Measurements from ENCODE around the gene MAN1C1.

The MAN1C1 gene

DNA sequence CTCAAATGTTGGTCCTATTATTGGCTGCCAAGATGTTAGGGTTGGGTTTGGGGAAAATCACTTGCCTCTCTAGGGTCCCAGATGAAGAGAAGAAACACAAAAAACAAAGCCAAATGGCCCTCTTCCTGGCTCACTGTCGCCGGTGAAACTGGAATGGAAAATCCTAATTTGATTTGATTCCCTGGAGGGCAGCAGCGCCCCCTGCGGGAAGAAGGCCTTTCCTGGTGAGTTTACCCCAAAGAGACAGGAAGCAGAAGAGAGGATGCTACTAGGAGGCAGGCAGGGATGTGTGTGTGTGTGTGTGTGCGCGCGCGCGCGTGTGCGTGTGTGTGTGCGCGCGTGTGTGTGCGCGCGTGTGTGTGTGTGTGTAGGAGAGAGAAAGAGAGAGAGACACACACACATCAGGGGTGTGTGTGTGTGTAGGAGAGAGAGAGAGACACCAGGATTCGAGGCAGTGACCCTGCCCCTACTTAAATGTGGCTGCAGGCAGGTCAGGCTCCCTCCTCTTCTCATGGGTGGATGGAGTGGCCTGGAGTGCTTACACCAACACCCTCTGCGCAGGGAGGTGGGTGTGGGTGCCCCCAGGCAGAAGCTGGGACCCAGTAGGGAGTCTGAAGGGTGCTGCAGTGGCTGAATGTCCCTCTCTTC, 180.3 kb downstream of the MAN1C1 start:
- H3K4me3 ChIP-seq (ENCODE audit: low read depth, low read length): no peak overlapping the region
- DNase-seq (ENCODE audit: low read depth): peak; percentile 81
- TF ChIP-seq POLR2A (IDR thresholded peaks at IDR 0.05; ENCODE audit: extremely low read depth, insufficient read length): no peak
- TF ChIP-seq, protein P1, sequence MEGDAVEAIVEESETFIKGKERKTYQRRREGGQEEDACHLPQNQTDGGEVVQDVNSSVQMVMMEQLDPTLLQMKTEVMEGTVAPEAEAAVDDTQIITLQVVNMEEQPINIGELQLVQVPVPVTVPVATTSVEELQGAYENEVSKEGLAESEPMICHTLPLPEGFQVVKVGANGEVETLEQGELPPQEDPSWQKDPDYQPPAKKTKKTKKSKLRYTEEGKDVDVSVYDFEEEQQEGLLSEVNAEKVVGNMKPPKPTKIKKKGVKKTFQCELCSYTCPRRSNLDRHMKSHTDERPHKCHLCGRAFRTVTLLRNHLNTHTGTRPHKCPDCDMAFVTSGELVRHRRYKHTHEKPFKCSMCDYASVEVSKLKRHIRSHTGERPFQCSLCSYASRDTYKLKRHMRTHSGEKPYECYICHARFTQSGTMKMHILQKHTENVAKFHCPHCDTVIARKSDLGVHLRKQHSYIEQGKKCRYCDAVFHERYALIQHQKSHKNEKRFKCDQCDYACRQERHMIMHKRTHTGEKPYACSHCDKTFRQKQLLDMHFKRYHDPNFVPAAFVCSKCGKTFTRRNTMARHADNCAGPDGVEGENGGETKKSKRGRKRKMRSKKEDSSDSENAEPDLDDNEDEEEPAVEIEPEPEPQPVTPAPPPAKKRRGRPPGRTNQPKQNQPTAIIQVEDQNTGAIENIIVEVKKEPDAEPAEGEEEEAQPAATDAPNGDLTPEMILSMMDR (IDR thresholded peaks at IDR 0.05; ENCODE audit: low read depth, low read length): peak; percentile 72

DNA sequence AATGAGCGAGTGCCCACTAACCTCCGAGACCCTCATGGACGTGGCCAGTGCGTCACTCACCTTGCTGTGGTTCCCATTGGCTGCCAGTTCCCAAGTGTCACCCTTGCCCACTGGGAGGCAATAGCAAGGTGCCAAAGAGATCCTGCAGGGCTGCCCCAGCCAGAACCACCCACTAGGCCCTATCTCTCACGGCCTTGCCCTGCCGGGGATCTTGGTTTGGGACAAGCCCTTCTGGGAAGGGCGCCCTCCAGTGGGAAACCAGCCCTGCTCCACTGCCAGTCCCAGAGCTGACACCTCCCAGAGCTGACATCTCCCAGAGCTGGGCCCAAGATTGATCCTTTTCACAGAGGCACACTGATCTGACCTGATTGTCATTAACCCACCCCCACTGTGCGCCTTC, 181.3 kb downstream of the MAN1C1 start:
- TF ChIP-seq MYC (IDR thresholded peaks at IDR 0.05; ENCODE audit: low read depth, low read length): no peak
- TF ChIP-seq, protein P1 (IDR thresholded peaks at IDR 0.05; ENCODE audit: low read depth, low read length): peak; percentile 62
- H3K4me3 ChIP-seq (ENCODE audit: low read depth, low read length): no peak overlapping the region
- peak; percentile 65 for DNase-seq (ENCODE audit: low read depth)

DNA sequence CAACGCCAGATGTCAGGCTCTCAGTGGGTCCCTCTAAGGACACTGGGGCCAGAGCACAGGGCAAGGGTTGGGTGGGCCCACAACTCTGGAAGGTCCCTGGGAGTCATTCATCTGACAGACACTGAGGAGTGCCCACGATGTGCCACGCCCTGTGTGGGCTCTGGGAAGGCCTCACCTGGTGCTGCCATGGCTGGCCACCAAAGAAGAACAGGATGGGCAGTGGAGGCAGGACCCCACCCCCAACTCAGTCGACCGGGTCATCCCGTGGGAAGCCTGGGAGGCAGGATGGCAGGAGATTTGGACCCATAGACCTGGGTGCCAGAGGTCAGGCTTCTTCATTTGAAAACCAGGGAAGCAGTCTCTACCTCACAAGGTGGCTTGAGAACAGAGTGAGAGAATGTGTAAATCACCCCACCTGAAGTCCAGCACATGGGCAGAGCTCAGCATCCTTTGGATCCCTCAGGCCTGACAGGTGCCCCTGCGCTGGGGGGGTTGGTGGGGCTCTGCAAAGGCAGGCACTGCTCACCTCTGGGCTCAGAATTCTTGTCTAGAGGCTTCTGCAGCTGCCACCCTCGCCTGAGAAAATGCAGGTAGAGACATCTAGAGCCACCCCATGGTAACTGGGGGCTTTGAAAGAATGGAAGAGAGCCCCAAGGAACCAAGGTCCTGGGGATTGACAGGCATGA, 182.2 kb downstream of the MAN1C1 start:
- TF ChIP-seq, protein P2, sequence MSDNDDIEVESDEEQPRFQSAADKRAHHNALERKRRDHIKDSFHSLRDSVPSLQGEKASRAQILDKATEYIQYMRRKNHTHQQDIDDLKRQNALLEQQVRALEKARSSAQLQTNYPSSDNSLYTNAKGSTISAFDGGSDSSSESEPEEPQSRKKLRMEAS (IDR thresholded peaks at IDR 0.05; ENCODE audit: low read depth, low read length): no peak
- TF ChIP-seq, protein P1 (IDR thresholded peaks at IDR 0.05; ENCODE audit: low read depth, low read length): no peak
- TF ChIP-seq POLR2A (IDR thresholded peaks at IDR 0.05; ENCODE audit: extremely low read depth, insufficient read length) (no peak), MYC (IDR thresholded peaks at IDR 0.05; ENCODE audit: low read depth, low read length) (no peak)
- no peak for DNase-seq (ENCODE audit: low read depth)
- H3K4me3 ChIP-seq (ENCODE audit: low read depth, low read length): no peak overlapping the region

DNA sequence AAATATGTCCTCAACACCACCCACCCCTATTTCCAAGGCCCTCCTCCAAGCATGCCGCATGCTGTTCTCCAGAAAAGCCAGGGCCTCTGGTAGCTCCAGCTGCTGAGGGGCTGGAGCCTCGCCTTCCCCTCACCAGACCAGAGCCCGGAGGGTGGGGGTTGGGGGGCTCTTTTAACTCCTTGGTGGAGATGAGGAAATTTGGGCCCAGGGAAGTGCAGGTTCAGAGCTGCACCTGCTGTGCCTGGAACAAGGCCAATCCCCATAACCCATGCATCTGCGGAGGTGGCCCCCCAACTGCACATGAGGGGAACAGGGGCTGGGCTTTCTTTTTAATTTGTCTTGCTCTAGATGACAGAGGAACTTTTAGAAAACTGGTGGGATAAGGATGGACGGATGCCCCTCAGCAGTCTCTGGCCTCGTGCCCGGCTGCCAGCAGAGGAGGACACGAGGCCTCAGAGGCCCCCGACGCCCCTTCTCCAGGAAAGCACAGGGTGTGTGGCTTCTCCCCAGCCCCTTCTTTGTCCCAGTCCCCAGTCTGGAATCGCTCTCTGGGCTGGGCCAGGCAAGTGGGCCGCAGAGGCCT, 182.9 kb downstream of the MAN1C1 start:
- TF ChIP-seq POLR2A (IDR thresholded peaks at IDR 0.05; ENCODE audit: extremely low read depth, insufficient read length) (no peak), MYC (IDR thresholded peaks at IDR 0.05; ENCODE audit: low read depth, low read length) (no peak)
- TF ChIP-seq, protein P2 (IDR thresholded peaks at IDR 0.05; ENCODE audit: low read depth, low read length): no peak
- TF ChIP-seq, protein P1 (IDR thresholded peaks at IDR 0.05; ENCODE audit: low read depth, low read length): no peak
- H3K4me3 ChIP-seq (ENCODE audit: low read depth, low read length): peak overlapping the region; percentile 32
- DNase-seq (ENCODE audit: low read depth): no peak

DNA sequence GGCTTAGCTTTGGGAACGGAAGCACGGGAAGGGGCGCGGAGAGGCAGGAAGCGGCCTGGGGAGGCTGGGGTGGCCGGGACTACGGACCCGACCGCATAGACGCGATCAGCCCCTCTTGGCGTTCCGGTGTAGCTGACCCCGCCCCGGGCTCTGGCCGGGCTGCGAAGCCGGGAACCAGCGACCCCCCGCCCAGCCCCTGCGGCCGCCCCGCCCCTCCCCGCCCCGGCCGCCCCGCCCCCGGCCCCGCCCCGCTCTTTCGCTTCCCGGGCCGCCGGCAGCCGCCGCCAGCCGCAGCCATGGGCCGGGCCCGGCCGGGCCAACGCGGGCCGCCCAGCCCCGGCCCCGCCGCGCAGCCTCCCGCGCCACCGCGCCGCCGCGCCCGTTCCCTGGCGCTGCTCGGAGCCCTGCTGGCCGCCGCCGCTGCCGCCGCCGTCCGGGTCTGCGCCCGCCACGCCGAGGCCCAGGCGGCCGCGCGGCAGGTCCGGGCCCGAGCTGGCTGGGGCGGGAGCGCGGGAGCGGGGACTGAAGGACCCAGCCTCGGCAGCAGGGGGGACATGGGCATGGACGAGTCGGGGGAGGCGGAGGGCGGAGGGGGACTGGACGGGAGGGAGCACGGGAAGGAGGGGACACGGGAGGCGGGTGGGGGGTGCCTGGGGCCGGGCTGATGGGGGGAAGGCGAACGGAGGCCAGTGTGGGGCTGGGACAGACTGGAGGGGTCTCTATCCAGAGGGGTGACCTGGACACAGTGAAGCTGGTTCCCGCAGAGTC, 183.5 kb downstream of the MAN1C1 start, which contains the start of gene SELENON:
TSS of gene SELENON (plus strand) at position 259 of the 768 bp plus-strand sequence. CDS start at position 297, 38 bp downstream.
- peak; percentile 73 for DNase-seq (ENCODE audit: low read depth)
- no peak for TF ChIP-seq POLR2A (IDR thresholded peaks at IDR 0.05; ENCODE audit: extremely low read depth, insufficient read length)
- TF ChIP-seq MYC (IDR thresholded peaks at IDR 0.05; ENCODE audit: low read depth, low read length): no peak
- TF ChIP-seq, protein P2 (IDR thresholded peaks at IDR 0.05; ENCODE audit: low read depth, low read length): no peak
- TF ChIP-seq, protein P1 (IDR thresholded peaks at IDR 0.05; ENCODE audit: low read depth, low read length): no peak
- H3K4me3 ChIP-seq (ENCODE audit: low read depth, low read length): peak within 1 kb of the TSS; percentile 55

Data from NB4 (cell line).